GM12872 (cell line): ENCODE data around the gene CD274.

Experiments
- CTCF ChIP-seq: IDR thresholded peaks from 3 replicates; pipeline ENCODE4 v1.5.1; 2011; ENCODE audit warnings: low read depth, mild to moderate bottlenecking, low read length, moderate library complexity; ENCODE audit not compliant: insufficient read depth

Gene CD274

GRCh38 chr9:5466005-5466404, 15.7 kb downstream of the CD274 start:
- TF ChIP-seq CTCF = no peak

- TF ChIP-seq CTCF = no peak
These were observed 16.4 kb downstream of the CD274 start for GRCh38 chr9:5466766-5467165.

DNA sequence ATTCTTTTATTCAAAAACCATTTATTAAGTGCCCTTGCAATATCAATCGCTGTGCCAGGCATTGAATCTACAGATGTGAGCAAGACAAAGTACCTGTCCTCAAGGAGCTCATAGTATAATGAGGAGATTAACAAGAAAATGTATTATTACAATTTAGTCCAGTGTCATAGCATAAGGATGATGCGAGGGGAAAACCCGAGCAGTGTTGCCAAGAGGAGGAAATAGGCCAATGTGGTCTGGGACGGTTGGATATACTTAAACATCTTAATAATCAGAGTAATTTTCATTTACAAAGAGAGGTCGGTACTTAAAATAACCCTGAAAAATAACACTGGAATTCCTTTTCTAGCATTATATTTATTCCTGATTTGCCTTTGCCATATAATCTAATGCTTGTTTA, 18.5 kb downstream of the CD274 start:
- no peak for TF ChIP-seq CTCF

- TF ChIP-seq CTCF = no peak
These were observed 19.8 kb downstream of the CD274 start for GRCh38 chr9:5470122-5470521.

DNA sequence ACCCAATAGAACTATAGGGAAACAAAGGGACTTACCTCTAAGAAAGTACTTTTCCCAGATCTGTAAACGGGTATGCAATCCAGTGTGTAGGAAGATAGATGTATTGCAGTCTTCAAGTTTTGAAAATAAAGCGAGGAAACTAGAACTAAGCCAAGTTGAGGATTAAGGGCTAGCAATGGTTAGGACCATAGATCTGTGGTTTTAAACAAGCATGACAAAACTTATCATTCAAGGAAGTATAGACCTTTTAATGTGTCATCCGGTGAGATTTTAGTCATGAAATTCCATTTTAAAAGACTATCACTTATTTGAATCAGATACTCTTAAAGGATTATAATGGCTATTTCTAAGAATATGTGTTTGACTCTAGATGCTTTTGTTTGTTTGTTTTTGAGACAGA, 20.5 kb downstream of the CD274 start:
- no peak for TF ChIP-seq CTCF

- no peak for TF ChIP-seq CTCF
These were observed 27.9 kb downstream of the CD274 start for GRCh38 chr9:5478206-5478605.

- TF ChIP-seq CTCF = no peak
These were observed 29.8 kb downstream of the CD274 start for GRCh38 chr9:5479994-5480694.
